Measurements from ENCODE around the gene ANKRD11.
A peak's percentile ranks its signal among the peaks of the same experiment; 100 is the strongest.
"Not testable (repeated sequence)": the region's sequence is repeated elsewhere in the genome, so short reads cannot be mapped to it uniquely, and the experiment has no call there.

Gene ANKRD11

GRCh38 chr16:89365996-89366395 is 124.4 kb downstream of the ANKRD11 start:
- Histone ChIP-seq H3K4ac (ENCODE audit: low read depth, low read length) (no peak overlapping the region), H2BK15ac (replicated peaks; ENCODE audit: low read depth) (no peak overlapping the region), H3K27me3 (ENCODE audit: insufficient read depth, low read length, poor library complexity) (no peaks in the 10 kb centered on the region), H3K79me1 (ENCODE audit: low read length) (peaks cover 36% of the 10 kb centered on the region), H3K4me2 (ENCODE audit: low read length) (no peak overlapping the region), H3K23ac (ENCODE audit: low read length) (no peak overlapping the region), H4K8ac (ENCODE audit: low read depth, low read length) (no peak overlapping the region), H3K9ac (ENCODE audit: low read length) (no peak overlapping the region), H3K4me1 (ENCODE audit: control insufficient read depth, low read depth, low read length) (peaks cover 8% of the 10 kb centered on the region), H3K79me2 (ENCODE audit: control insufficient read depth, insufficient read depth, low read length) (peaks cover 93% of the 10 kb centered on the region), H3K4me3 (ENCODE audit: low read length) (no peak overlapping the region), H3K56ac (ENCODE audit: low read length) (no peak overlapping the region), H3K36me3 (ENCODE audit: control insufficient read depth, insufficient read depth, low read length) (no peaks in the 10 kb centered on the region), H3K27ac (ENCODE audit: low read depth, low read length) (no peak overlapping the region), H3K18ac (ENCODE audit: low read length) (no peak overlapping the region), H4K5ac (ENCODE audit: low read length) (no peak overlapping the region), H2BK5ac (ENCODE audit: low read length) (no peak overlapping the region), H2AK5ac (ENCODE audit: low read length) (no peak overlapping the region), H2BK120ac (ENCODE audit: low read depth, low read length) (no peak overlapping the region)
- no peak for DNase-seq
- WGBS (ENCODE audit: extremely low coverage, insufficient coverage, low lambda C conversion rate), result no CpG with 5 or more reads among the region's 5 CpGs

- H3K36me3 ChIP-seq (ENCODE audit: control insufficient read depth, insufficient read depth, low read length), result no peaks in the 10 kb centered on the region
- H4K5ac ChIP-seq (ENCODE audit: low read length), result no peak overlapping the region
- H3K27ac ChIP-seq (ENCODE audit: low read depth, low read length), result no peak overlapping the region
- DNase-seq, result no peak
- H2AK5ac ChIP-seq (ENCODE audit: low read length), result no peak overlapping the region
- no peak overlapping the region for H3K4ac ChIP-seq (ENCODE audit: low read depth, low read length)
- H3K4me1 ChIP-seq (ENCODE audit: control insufficient read depth, low read depth, low read length), result peaks cover 9% of the 10 kb centered on the region
- no peak overlapping the region for H3K56ac ChIP-seq (ENCODE audit: low read length)
- peaks cover 28% of the 10 kb centered on the region for H3K79me1 ChIP-seq (ENCODE audit: low read length)
- H3K79me2 ChIP-seq (ENCODE audit: control insufficient read depth, insufficient read depth, low read length), result peaks cover 92% of the 10 kb centered on the region
- no peak overlapping the region for H3K4me3 ChIP-seq (ENCODE audit: low read length)
- no CpG with 5 or more reads among the region's 2 CpGs for WGBS (ENCODE audit: extremely low coverage, insufficient coverage, low lambda C conversion rate)
- H3K27me3 ChIP-seq (ENCODE audit: insufficient read depth, low read length, poor library complexity), result no peaks in the 10 kb centered on the region
- H2BK5ac ChIP-seq (ENCODE audit: low read length), result no peak overlapping the region
- no peak overlapping the region for H4K8ac ChIP-seq (ENCODE audit: low read depth, low read length)
- no peak overlapping the region for H3K23ac ChIP-seq (ENCODE audit: low read length)
- no peak overlapping the region for H3K18ac ChIP-seq (ENCODE audit: low read length)
- H2BK120ac ChIP-seq (ENCODE audit: low read depth, low read length), result no peak overlapping the region
- H2BK15ac ChIP-seq (replicated peaks; ENCODE audit: low read depth), result no peak overlapping the region
- no peak overlapping the region for H3K9ac ChIP-seq (ENCODE audit: low read length)
- H3K4me2 ChIP-seq (ENCODE audit: low read length), result no peak overlapping the region
These were observed 125.3 kb downstream of the ANKRD11 start for GRCh38 chr16:89365044-89365467.

- Histone ChIP-seq H2BK15ac (replicated peaks; ENCODE audit: low read depth) (no peak overlapping the region), H2BK5ac (ENCODE audit: low read length) (no peak overlapping the region), H4K8ac (ENCODE audit: low read depth, low read length) (no peak overlapping the region), H3K4me3 (ENCODE audit: low read length) (no peak overlapping the region), H3K36me3 (ENCODE audit: control insufficient read depth, insufficient read depth, low read length) (no peaks in the 10 kb centered on the region), H3K4me1 (ENCODE audit: control insufficient read depth, low read depth, low read length) (peaks cover 9% of the 10 kb centered on the region), H3K56ac (ENCODE audit: low read length) (no peak overlapping the region), H3K18ac (ENCODE audit: low read length) (no peak overlapping the region), H3K4ac (ENCODE audit: low read depth, low read length) (no peak overlapping the region), H4K5ac (ENCODE audit: low read length) (no peak overlapping the region), H3K79me1 (ENCODE audit: low read length) (peaks cover 25% of the 10 kb centered on the region), H3K23ac (ENCODE audit: low read length) (no peak overlapping the region), H3K27me3 (ENCODE audit: insufficient read depth, low read length, poor library complexity) (no peaks in the 10 kb centered on the region), H2BK120ac (ENCODE audit: low read depth, low read length) (no peak overlapping the region), H3K9ac (ENCODE audit: low read length) (no peak overlapping the region), H3K79me2 (ENCODE audit: control insufficient read depth, insufficient read depth, low read length) (peaks cover 92% of the 10 kb centered on the region), H3K27ac (ENCODE audit: low read depth, low read length) (no peak overlapping the region), H3K4me2 (ENCODE audit: low read length) (no peak overlapping the region), H2AK5ac (ENCODE audit: low read length) (no peak overlapping the region)
- no CpG with 5 or more reads among the region's 8 CpGs for WGBS (ENCODE audit: extremely low coverage, insufficient coverage, low lambda C conversion rate)
- no peak for DNase-seq
These were observed 125.8 kb downstream of the ANKRD11 start for GRCh38 chr16:89364606-89365005.

- H2BK120ac ChIP-seq (ENCODE audit: low read depth, low read length), result no peak overlapping the region
- no peak overlapping the region for H3K18ac ChIP-seq (ENCODE audit: low read length)
- H4K5ac ChIP-seq (ENCODE audit: low read length), result no peak overlapping the region
- no peak overlapping the region for H2AK5ac ChIP-seq (ENCODE audit: low read length)
- no peak overlapping the region for H3K4me2 ChIP-seq (ENCODE audit: low read length)
- H3K9ac ChIP-seq (ENCODE audit: low read length), result no peak overlapping the region
- peaks cover 9% of the 10 kb centered on the region for H3K4me1 ChIP-seq (ENCODE audit: control insufficient read depth, low read depth, low read length)
- H4K8ac ChIP-seq (ENCODE audit: low read depth, low read length), result no peak overlapping the region
- H2BK5ac ChIP-seq (ENCODE audit: low read length), result no peak overlapping the region
- DNase-seq, result peak; percentile 85
- no peaks in the 10 kb centered on the region for H3K27me3 ChIP-seq (ENCODE audit: insufficient read depth, low read length, poor library complexity)
- no peak overlapping the region for H3K23ac ChIP-seq (ENCODE audit: low read length)
- H3K4me3 ChIP-seq (ENCODE audit: low read length), result no peak overlapping the region
- peaks cover 91% of the 10 kb centered on the region for H3K79me2 ChIP-seq (ENCODE audit: control insufficient read depth, insufficient read depth, low read length)
- no peak overlapping the region for H3K4ac ChIP-seq (ENCODE audit: low read depth, low read length)
- H2BK15ac ChIP-seq (replicated peaks; ENCODE audit: low read depth), result no peak overlapping the region
- H3K79me1 ChIP-seq (ENCODE audit: low read length), result peaks cover 23% of the 10 kb centered on the region
- no CpG with 5 or more reads among the region's 12 CpGs for WGBS (ENCODE audit: extremely low coverage, insufficient coverage, low lambda C conversion rate)
- no peak overlapping the region for H3K27ac ChIP-seq (ENCODE audit: low read depth, low read length)
- H3K36me3 ChIP-seq (ENCODE audit: control insufficient read depth, insufficient read depth, low read length), result no peaks in the 10 kb centered on the region
- no peak overlapping the region for H3K56ac ChIP-seq (ENCODE audit: low read length)
These were observed 126.6 kb downstream of the ANKRD11 start for GRCh38 chr16:89363621-89364393.

GRCh38 chr16:89362540-89363223 is 127.7 kb downstream of the ANKRD11 start:
- H3K9ac ChIP-seq (ENCODE audit: low read length); H3K18ac ChIP-seq (ENCODE audit: low read length); H4K8ac ChIP-seq (ENCODE audit: low read depth, low read length); H3K4ac ChIP-seq (ENCODE audit: low read depth, low read length); H3K36me3 ChIP-seq (ENCODE audit: control insufficient read depth, insufficient read depth, low read length); H3K23ac ChIP-seq (ENCODE audit: low read length); H3K4me1 ChIP-seq (ENCODE audit: control insufficient read depth, low read depth, low read length); H2BK5ac ChIP-seq (ENCODE audit: low read length); H3K27ac ChIP-seq (ENCODE audit: low read depth, low read length); H3K27me3 ChIP-seq (ENCODE audit: insufficient read depth, low read length, poor library complexity); H2BK120ac ChIP-seq (ENCODE audit: low read depth, low read length); H3K4me2 ChIP-seq (ENCODE audit: low read length); H2BK15ac ChIP-seq (replicated peaks; ENCODE audit: low read depth); DNase-seq; H3K56ac ChIP-seq (ENCODE audit: low read length); H4K5ac ChIP-seq (ENCODE audit: low read length); H3K4me3 ChIP-seq (ENCODE audit: low read length); H2AK5ac ChIP-seq (ENCODE audit: low read length): not testable (repeated sequence)
- no CpG with 5 or more reads among the region's 14 CpGs for WGBS (ENCODE audit: extremely low coverage, insufficient coverage, low lambda C conversion rate)
- H3K79me1 ChIP-seq (ENCODE audit: low read length), result peaks cover 28% of the 10 kb centered on the region
- H3K79me2 ChIP-seq (ENCODE audit: control insufficient read depth, insufficient read depth, low read length), result peaks cover 92% of the 10 kb centered on the region
